GM18499 (cell line): ENCODE measurements around the gene POLA1.

ENCODE experiments used
- ATAC-seq: cut with Tn5 transposase; IDR thresholded peaks from one replicate; pipeline ENCODE4 v1.9.1; 2021; ENCODE audit warnings: moderate number of reproducible peaks; ENCODE audit not compliant: insufficient read depth, unreplicated experiment

Gene POLA1

DNA sequence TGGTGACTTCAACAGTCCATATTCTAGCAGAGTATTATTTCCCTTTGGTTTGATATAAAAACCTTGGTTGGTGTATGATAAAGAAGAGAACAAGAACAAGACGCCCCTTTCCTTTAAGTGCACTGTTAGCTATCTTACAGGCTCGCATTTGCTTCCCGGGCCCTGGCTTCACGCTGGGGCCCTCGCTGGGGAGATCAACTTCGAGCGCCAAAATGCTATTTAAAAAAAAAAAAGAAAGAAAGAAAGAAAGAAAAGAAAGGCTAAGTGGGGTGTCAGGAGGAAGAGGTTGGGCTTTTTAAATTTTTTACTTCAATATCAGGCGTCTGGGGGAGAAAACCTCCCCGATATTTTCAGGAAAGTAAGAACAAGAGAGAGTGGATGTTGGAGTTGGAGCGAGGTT, 310.3 kb downstream of the POLA1 start:
- ATAC-seq = no peak

GRCh38 chrX:25004485-25005032, 310.8 kb downstream of the POLA1 start:
- no peak for ATAC-seq

DNA sequence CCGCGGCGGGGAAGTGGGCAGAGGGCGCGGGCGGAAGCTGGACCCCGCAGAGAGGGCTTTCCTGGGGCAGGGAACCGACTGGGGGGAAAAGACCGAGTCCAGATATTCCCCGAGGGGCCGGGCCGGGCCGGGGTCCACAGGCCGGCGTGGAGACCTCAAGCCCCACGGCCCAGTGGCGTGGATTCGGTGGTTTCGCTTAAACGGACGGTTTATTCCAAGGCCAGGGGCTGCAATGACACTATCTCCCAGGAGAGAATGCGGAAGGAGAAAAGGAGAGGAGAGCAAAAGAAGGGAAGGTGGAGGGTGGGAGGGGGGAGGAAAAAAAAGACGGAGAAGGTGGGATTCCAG, 311.3 kb downstream of the POLA1 start:
- no peak for ATAC-seq

- no peak for ATAC-seq
Measured at GRCh38 chrX:25005382-25006185, 311.9 kb downstream of the POLA1 start.

DNA sequence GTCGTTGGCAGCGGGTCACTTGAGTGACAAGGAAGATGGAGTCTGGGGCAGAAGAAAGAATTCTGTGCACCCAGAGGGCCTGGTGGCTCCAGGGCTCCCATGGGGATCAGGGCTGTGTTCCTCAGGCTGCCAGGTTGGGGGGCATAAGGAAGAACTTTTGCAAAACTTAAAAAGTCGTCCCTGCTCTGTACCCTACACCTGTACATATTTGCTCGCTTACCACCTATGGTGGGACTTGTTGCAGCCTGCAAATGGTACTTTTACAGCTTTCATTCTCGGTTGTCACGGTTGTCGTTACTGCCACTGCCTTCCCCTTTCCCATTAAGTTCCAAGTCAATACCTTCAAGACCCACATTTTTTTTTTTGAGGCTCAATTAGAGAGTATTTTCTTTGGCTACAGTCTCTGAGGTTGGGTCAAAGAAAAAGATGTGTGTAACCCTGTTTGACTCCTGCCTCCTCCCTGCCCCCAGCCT, 312.9 kb downstream of the POLA1 start:
- no peak for ATAC-seq

- no peak for ATAC-seq
Measured at GRCh38 chrX:25007059-25008053, 313.6 kb downstream of the POLA1 start.

DNA sequence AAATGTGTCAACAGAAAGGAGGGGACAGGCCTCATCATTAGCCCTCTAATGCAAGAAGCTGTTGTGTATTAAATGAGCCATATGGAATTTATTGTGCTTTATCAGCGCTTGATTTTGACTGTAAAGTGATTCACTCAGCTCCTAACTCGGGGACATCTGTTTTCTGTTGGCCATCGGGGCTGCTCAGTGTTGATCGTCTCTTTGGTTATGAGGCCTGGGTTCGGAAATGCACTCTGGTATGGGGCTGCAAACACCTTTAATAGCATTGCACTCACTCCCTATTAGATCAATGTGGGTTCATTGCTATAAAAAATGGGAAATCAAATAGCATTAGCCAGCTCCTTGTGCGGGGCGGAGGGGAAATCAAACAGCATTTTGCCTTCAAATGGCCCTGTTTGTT, 315.7 kb downstream of the POLA1 start:
- ATAC-seq = no peak

DNA sequence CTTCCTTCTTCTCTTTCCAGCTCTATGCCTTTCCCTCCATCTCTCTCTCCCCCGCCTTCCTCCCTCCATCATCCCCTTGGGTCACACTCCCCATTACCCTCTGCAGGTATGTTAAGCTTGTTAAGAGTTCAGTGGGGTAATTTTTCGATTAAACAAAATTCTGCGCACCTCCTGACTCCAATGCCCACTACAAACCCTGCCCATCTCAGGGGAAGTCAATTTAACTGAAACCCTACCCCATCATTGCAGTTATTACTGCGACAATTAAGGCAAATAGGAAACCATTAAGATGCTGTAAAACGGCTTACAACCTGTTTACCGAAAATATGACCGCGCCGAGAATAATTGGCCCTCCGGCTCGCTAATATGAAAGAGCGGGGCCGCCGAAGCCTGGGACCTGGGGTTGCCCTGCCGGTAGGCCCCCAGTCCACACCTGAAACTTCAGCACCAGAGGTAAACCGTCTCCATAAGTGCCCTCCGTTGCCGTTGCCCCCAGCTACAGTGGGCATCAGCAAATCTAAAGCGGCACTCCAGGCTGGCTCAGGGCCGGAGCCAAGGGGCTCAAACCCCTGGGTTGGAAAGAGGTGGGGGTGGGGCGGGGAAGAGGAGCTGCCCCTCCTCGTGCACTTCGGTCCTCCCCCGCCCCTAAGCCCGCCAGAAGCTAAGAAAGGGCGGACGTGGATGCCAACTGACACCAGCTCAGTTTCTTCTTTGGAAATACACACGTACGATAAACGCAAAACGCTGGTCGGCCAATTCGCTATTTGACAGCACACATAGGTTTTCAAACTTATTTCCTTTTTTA, 317.3 kb downstream of the POLA1 start:
- no peak for ATAC-seq

DNA sequence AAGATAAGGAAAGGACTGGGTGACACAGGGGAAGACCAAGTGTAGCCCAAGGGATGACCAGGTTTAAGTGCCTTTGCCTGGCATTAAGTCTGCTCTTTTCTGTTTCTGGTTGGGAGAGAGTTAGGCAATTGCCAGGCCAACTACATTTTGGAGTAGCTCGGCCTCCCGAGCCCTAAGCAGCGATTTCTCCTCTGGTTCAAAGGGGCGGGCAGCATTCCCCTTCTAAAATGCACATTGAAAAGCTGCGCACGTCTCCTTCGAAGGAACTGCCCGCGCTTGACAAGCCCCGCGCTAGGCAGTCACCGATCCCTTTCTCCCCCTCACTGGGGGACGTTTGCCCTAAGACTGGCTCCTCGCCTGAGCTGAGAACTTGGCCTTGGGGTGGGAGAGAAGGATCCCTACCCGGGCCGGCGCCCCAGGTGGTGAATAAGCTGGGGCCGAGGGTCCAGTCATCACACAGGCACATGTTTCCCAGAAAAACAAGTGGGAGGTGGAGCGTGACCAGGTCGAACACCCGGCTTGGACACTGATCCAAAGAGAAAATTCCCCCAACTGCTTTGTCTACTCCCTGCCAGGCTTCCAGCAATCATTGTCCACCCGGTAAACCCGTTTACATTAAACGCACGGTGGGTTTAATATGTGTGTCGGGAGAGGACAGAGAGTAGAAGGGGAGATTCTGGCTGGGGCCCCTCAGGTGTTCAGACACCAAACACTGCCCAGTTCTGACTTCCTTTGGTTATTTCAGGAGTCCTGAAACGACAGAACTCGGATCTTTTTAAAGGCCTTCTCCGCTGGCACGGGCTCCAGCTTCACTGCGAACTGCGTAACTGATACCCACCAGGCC, 318.1 kb downstream of the POLA1 start:
- no peak for ATAC-seq

DNA sequence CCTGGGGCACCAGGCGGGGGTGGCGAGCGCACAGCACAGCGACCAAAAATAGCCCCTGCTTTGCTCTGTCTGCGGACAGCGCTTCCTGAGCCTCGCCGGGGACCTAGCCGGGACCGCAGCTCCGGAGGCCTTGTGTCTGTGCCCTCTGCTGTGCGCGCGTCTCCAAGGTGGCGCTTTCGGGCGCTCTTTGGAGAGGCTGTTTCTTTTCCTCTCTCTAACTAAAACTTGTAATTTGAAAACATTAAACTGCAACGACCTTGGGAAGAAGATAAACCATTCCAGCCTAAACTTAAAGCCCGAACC, 318.7 kb downstream of the POLA1 start:
- no peak for ATAC-seq

DNA sequence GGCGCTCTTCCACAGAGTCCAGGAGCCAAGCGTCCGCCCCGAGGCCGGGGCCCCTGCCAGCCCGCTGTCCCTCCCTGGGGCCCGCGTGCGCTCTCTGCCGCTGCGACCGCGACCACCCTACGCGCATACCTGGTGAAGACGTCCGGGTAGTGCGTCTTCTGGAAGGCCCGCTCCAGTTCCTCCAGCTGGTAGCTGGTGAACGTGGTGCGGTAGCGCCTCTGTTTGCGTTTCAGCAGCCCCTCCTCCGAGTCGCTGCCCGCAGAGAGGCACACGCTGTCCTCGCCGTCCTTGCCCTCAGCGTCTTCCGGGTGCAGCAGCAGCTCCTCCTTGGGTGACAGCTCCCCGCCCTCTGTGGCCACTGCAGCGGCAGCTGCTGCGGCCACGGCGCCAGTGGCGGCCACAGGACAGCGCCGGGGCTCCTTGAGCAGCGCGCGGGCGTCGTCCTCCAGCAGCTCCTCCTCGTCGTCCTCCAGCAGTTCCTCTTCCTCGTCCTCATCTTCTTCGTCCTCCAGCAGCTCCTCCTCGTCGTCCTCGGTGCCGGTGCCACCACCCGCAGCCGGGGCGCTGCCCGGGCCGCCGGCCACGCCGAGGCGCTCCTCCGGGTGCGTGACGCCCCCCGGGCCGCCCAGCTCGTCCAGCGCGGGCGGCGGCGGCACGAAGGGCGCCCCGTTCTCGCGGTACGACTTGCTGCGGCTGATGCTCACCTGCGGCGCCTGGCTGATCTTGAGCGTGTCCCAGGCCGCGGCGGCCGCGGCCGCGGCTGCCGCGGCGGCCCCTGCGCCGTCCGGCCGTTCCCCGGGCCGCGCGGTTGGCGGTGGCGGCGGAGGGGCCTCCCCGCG, 319.3 kb downstream of the POLA1 start:
- no peak for ATAC-seq

DNA sequence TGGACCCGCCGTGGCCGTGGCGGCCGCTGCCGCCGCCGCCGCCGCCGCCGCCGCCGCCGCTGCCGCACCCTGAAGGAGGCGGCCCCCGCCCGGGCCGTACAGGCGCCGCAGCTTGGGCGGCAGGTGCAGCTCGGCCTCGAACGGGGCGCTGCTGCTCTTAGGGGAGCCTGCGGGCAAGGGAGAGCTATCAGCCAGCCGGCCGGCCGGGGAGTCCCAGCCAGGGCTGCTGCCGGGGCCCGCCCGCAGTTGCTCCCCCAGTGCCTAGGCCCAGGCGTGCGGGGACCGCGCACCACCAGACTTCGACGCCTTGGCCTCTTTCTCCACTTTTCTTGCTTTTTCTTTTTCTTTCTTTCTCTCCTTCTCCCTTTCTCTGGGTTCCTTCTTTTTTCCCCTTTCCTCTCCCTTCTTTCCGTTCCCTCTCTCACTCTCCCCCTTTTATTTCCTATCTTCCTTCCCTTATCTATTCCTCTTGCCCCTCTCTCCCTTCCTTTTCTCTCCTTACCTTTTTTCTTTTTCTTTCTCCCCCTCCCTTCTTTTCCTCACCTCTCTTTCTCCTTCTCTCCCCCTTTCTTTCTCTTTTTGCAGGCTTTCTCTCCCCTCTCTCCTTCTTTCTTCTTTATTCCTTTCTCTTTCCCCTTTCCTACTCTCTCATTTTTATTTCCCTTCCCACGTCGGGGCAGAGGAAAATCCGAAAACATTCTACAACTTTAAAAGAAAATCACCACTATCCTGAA, 320.1 kb downstream of the POLA1 start:
- no peak for ATAC-seq

- ATAC-seq = no peak
Measured at GRCh38 chrX:25014366-25014838, 320.7 kb downstream of the POLA1 start.

DNA sequence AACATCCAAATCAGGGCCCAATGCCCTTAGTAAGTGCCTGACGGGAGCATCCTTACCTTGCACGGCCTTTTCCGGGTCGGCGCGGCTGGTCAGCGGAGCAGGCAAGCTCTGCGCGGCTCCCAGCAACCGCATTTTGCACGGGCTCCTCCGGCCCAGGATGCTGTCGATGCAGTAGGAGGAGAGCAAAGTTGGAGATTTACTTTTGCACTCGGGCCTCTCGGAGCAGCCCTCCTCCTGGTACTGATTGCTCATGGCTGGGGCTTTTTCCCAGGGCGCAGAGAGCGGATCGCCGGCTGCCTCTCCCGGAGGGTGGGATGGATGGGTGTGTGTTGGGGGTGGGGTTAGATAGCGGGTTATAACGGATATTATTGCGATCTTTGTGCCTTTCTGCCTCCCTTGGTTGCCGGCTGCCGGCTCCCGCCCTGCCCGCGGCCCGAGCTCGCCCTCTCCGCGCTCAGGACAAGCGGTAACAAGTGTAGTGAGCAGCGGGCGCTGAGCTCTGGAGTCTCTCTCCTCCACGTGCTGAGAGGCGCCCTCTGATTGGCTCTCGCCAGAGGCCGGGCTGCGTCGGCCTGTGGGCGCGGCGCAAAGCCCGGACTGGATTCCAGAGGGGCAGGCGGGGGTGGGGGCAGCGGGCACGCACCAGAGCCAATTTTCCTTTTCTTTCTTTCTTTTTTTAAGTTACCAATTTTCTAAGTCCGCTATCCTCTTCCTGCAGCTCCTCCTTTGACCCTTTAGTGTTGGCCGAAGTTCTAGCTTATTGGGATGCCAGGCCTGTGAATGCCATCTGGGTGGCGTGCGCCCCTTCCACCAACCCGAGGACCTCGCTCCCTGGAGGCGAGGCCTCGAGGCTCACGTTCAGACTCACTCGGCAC, 322.0 kb downstream of the POLA1 start, which contains the start of gene ARX:
ARX (minus strand) TSS at position 480 of the 875 bp plus-strand sequence; CDS start at position 252, 228 bp downstream.
- no peak for ATAC-seq

- ATAC-seq = no peak
Measured at GRCh38 chrX:25016361-25016671, 322.6 kb downstream of the POLA1 start.

DNA sequence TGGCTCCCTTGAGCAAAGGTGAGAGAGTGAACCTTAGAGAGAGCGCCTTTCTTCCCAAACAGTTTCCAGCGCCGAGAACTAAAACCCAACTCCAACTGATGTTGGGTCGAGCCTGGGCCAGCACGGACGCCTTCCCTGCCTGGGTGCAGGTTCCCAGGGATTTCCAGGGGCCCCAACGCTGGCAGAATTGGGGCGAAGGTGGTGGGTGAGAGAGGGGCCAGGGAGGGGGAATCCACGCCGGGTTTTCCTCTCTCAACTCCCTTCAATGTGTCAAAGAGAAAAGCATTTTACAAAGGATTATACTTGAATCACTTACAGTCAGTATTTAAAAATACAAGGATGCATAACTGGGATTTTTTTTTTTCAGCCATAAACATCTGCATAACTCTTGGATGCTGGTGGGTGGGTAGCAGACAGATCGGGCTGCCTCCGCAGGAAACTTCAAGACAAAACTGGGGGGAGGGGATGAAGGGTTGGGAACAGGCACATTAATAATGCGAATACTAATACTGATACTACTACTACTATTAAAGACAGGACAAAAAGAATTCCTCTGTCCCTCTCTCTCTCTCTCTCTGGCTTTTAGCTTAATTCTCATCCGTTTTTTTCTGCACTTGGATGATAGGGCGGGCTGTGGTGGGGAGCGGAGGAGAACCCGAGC, 323.4 kb downstream of the POLA1 start:
- ATAC-seq = no peak
